PC-9 (cell line): Measurements from ENCODE around the gene PTGDR2. TPM values are rescaled to one million over a fixed set of nuclear protein-coding genes. Genes with fewer than 3 reads are reported as not detected.

Experiments
- BruUV-seq: library from RNA; stranded (reverse); fragments of 400-500 nt; replicated peaks from 2 replicates; lab custom pipeline; 2021; lab: Mats Ljungman, UMichigan
- CTCF ChIA-PET: fragments of 300-600 bp; sonication (Branson Sonifier 250); formaldehyde crosslinking; loops from one replicate; lab custom pipeline; 2022; ENCODE audit warnings: antibody characterized with exemption; lab: Charles Lee
- POLR2A ChIA-PET: fragments of 300-600 bp; sonication (Branson Sonifier 250); formaldehyde crosslinking; loops from one replicate; lab custom pipeline; 2022; ENCODE audit warnings: antibody characterized with exemption; ENCODE audit not compliant: unreplicated experiment; lab: Charles Lee
- DNase-seq, 2 experiments: peaks; one replicate each; pipeline versions ENCODE4 v3.0.0 to v3.0.0-alpha.2; 2015 to 2022; ENCODE audit warnings: mixed read lengths in 1 of 2
- H2AFZ ChIP-seq: fragments of 200-600 bp; sonication (generic); 2 replicates; pipeline ENCODE4 v1.8.1; 2017; ENCODE audit warnings: antibody characterized with exemption
- H3F3A ChIP-seq: fragments of 200-600 bp; sonication (generic); 2 replicates; pipeline ENCODE4 v1.8.1; 2017; ENCODE audit warnings: antibody characterized with exemption, mild to moderate bottlenecking, low read depth; ENCODE audit not compliant: insufficient read depth
- H3K27ac ChIP-seq: fragments of 200-600 bp; sonication (generic); 2 replicates; pipeline ENCODE4 v1.6.1; 2016; ENCODE audit warnings: mixed run types
- H3K27me3 ChIP-seq: fragments of 200-600 bp; sonication (generic); 2 replicates; pipeline ENCODE4 v1.6.1; 2016; ENCODE audit warnings: low read depth, mixed run types; ENCODE audit not compliant: insufficient read depth
- H3K36me3 ChIP-seq: fragments of 200-600 bp; sonication (generic); 2 replicates; pipeline ENCODE4 v1.6.1; 2016; ENCODE audit warnings: low read depth, mixed run types
- H3K4me1 ChIP-seq: fragments of 200-600 bp; sonication (generic); replicated peaks from 2 replicates; pipeline ENCODE4 v1.6.1; 2016; ENCODE audit warnings: mixed run types; ENCODE audit not compliant: insufficient read depth
- H3K4me2 ChIP-seq: fragments of 200-600 bp; sonication (generic); 2 replicates; pipeline ENCODE4 v1.6.1; 2017; ENCODE audit warnings: mixed run types
- H3K4me3 ChIP-seq: fragments of 200-600 bp; sonication (generic); 2 replicates; pipeline ENCODE4 v1.6.1; 2016; ENCODE audit warnings: mixed run types
- H3K79me2 ChIP-seq: fragments of 200-600 bp; sonication (generic); 2 replicates; pipeline ENCODE4 v1.6.1; 2017; ENCODE audit warnings: low read depth, mixed run types
- H3K9me2 ChIP-seq: fragments of 200-600 bp; sonication (generic); 2 replicates; pipeline ENCODE4 v1.8.1; 2017; ENCODE audit warnings: mild to moderate bottlenecking; ENCODE audit not compliant: insufficient read depth
- H3K9me3 ChIP-seq: fragments of 200-600 bp; sonication (generic); 2 replicates; pipeline ENCODE4 v1.8.1; 2016; ENCODE audit warnings: low read depth; ENCODE audit not compliant: insufficient read depth
- H4K20me1 ChIP-seq: fragments of 200-600 bp; sonication (generic); 2 replicates; pipeline ENCODE4 v1.8.1; 2017; ENCODE audit not compliant: insufficient read depth
- EZH2 ChIP-seq: fragments of 200-600 bp; sonication (generic); IDR thresholded peaks from 2 replicates; pipeline ENCODE4 v1.8.0; 2017; ENCODE audit warnings: antibody characterized with exemption, low read depth
- intact Hi-C: fragments of 100-400 bp; cut with micrococcal nuclease; formaldehyde crosslinking; loops from one replicate; pipeline ENCODE4 v1.10.0; 2022; ENCODE audit not compliant: unreplicated experiment
- total RNA-seq: library from RNA; stranded (reverse); gene quantifications from 2 replicates; pipeline ENCODE4 v1.2.3, GENCODE V29; 2021
- TF ChIP-seq, protein P1 (sequence below): fragments of 200-600 bp; sonication (generic); conservative IDR thresholded peaks from 2 replicates; pipeline ENCODE4 v1.6.1; 2017; ENCODE audit warnings: mixed run types, antibody characterized with exemption, mild to moderate bottlenecking, moderate library complexity

The PTGDR2 gene
- total RNA-seq, 1 experiment from 2014 or later, result not detected

DNA sequence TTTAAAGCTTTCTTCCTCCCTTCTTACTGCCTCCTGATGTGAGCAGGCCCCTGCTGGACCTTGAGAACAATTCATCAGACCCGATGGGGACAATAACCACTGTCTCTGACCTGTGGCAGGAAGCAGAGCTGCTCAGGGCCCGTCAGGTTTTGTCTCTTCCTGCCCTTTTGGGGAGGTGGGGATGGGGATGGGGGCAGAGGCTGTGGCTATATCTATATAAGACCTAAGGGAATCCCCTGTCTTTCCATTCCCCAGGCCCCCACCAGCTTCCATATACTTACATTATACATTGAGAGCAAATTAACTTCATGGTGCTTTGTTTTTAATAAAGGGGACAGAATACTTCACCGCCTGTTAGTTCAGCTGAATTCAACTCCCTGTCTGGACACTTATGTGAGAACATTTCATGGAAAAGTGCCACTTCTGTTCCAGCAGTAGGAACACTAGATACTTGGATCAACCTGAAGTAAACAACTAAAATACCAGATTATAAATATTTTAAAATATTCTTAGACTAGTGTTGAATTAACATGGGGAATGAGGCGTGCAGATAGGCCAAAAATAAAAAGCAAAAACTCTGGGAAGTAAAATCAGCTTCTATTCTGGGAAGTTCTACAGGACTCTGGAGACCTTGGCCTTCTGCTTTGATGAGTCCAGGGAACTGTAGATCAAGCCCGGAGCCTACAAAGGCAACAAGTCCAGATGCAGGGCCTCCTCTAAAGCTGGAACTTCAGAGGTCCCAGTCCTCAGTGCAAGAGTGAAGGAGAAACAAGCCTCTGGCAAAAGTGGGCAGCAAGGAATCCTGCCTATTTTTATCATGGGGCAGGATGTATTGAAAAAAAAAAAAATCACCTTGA, 22.7 kb upstream of the PTGDR2 start:
- BruUV-seq, result no TSS peak
- Histone ChIP-seq H2AFZ (no peak overlapping the region), H4K20me1 (no peaks in the 10 kb centered on the region), H3K79me2 (no peaks in the 10 kb centered on the region), H3K4me1 (no peaks in the 10 kb centered on the region), H3K27ac (no peak overlapping the region), H3K27me3 (no peaks in the 10 kb centered on the region), H3K9me3 (no peaks in the 10 kb centered on the region), H3K4me3 (no peak overlapping the region), H3K4me2 (no peak overlapping the region), H3K36me3 (no peaks in the 10 kb centered on the region), H3K9me2 (no peaks in the 10 kb centered on the region), H3F3A (no peaks in the 10 kb centered on the region)
- no peak for TF ChIP-seq EZH2
- TF ChIP-seq, protein P1, sequence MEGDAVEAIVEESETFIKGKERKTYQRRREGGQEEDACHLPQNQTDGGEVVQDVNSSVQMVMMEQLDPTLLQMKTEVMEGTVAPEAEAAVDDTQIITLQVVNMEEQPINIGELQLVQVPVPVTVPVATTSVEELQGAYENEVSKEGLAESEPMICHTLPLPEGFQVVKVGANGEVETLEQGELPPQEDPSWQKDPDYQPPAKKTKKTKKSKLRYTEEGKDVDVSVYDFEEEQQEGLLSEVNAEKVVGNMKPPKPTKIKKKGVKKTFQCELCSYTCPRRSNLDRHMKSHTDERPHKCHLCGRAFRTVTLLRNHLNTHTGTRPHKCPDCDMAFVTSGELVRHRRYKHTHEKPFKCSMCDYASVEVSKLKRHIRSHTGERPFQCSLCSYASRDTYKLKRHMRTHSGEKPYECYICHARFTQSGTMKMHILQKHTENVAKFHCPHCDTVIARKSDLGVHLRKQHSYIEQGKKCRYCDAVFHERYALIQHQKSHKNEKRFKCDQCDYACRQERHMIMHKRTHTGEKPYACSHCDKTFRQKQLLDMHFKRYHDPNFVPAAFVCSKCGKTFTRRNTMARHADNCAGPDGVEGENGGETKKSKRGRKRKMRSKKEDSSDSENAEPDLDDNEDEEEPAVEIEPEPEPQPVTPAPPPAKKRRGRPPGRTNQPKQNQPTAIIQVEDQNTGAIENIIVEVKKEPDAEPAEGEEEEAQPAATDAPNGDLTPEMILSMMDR, result no peak
- intact Hi-C loops, result no loop called here
- ChIA-PET POLR2A (no interaction called here), CTCF (interaction anchor here (0.6 kb wide), 1 partner anchor 12 kb away, joined by 3 read pairs; no protein-coding TSS in a partner anchor)
- DNase-seq, result peak in 1 of 2 experiments; percentile 32

DNA sequence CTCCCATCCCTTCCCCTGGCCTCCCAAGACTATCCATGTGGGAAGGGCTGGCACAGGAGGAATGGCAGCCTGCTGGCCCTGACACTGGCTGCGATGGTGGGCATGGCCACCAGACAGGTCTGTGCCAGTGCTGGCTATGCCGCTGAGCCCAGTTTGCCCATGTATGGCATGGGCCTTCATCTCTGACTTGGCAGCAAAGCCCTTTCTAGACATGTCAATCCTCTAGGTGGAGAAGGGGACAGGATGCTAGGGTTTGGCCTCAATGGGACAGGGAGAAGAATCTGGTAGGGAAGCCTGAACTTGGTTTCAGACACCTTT, 20.4 kb upstream of the PTGDR2 start:
- TF ChIP-seq EZH2, result no peak
- TF ChIP-seq, protein P1, result no peak
- H4K20me1 ChIP-seq, result no peaks in the 10 kb centered on the region
- no peaks in the 10 kb centered on the region for H3K9me3 ChIP-seq
- H3K27ac ChIP-seq, result no peak overlapping the region
- ChIA-PET POLR2A (no interaction called here), CTCF (no interaction called here)
- DNase-seq, result peak in 1 of 2 experiments; percentile 31
- no peak overlapping the region for H3K4me3 ChIP-seq
- no peaks in the 10 kb centered on the region for H3K79me2 ChIP-seq
- no peaks in the 10 kb centered on the region for H3F3A ChIP-seq
- no peaks in the 10 kb centered on the region for H3K27me3 ChIP-seq
- no peak overlapping the region for H2AFZ ChIP-seq
- H3K4me2 ChIP-seq, result no peak overlapping the region
- intact Hi-C loops, result no loop called here
- no peaks in the 10 kb centered on the region for H3K36me3 ChIP-seq
- no TSS peak for BruUV-seq
- 0 out of 2 replicates have a peak, but pooled peaks cover 6% of the 10 kb centered on the region for H3K4me1 ChIP-seq
- no peaks in the 10 kb centered on the region for H3K9me2 ChIP-seq

- peak in 1 of 2 experiments; percentile 28 for DNase-seq
- intact Hi-C loops, result no loop called here
- CTCF ChIA-PET, result no interaction called here
Observed at GRCh38 chr11:60875366-60876167, 19.8 kb upstream of the PTGDR2 start.

More at GRCh38 chr11:60875366-60876167, 19.8 kb upstream of the PTGDR2 start:
- Histone ChIP-seq H3K9me3 (no peaks in the 10 kb centered on the region), H3K4me1 (0 out of 2 replicates have a peak, but pooled peaks cover 6% of the 10 kb centered on the region), H3K4me2 (no peak overlapping the region), H2AFZ (no peak overlapping the region), H3F3A (no peaks in the 10 kb centered on the region), H4K20me1 (no peaks in the 10 kb centered on the region), H3K4me3 (no peak overlapping the region), H3K27ac (no peak overlapping the region), H3K79me2 (no peaks in the 10 kb centered on the region), H3K27me3 (no peaks in the 10 kb centered on the region), H3K9me2 (no peaks in the 10 kb centered on the region), H3K36me3 (no peaks in the 10 kb centered on the region)
- POLR2A ChIA-PET, result no interaction called here
- no TSS peak for BruUV-seq
- TF ChIP-seq, protein P1, result no peak
- TF ChIP-seq EZH2, result no peak
